Thyroid gland (tissue), 4 donors: ENCODE results near the gene SVIL.

ENCODE experiments used
- CTCF ChIP-seq, 6 experiments: fragments of 200-600 bp in 3 of 6; fragments of 450-650 bp in 3 of 6; sonication (generic) in 3 of 6; IDR thresholded peaks; one replicate each; pipeline ENCODE4 v1.5.1; 2016 to 2019; ENCODE audit warnings: antibody characterized with exemption in 6 of 6, mild to moderate bottlenecking in 2 of 6, inconsistent platforms in 1 of 6, moderate library complexity in 1 of 6
- POLR2A ChIP-seq, 2 donors: fragments of 450-650 bp; IDR thresholded peaks; one replicate each; pipeline ENCODE4 v1.6.1; 2017; ENCODE audit warnings: antibody characterized with exemption in 2 of 2, mild to moderate bottlenecking in 2 of 2, moderate library complexity in 1 of 2

- TF ChIP-seq CTCF (IDR thresholded peaks at IDR 0.05) = peak in 4 of 6 experiments; percentile 8 to 40 (median 23)
- TF ChIP-seq POLR2A (IDR thresholded peaks at IDR 0.05) = no peak
Measured at GRCh38 chr10:29517352-29517923, 117.3 kb downstream of the SVIL start.
